K562 (cell line): ENCODE measurements around the gene HBG1. TPM values are rescaled to one million over a fixed set of nuclear protein-coding genes. Genes with fewer than 3 reads are reported as not detected.

Source experiments
- ASH1L ChIP-seq: fragments of 450-650 bp; IDR thresholded peaks from 2 replicates; pipeline ENCODE4 v1.6.1; 2018; ENCODE audit warnings: borderline replicate concordance, mild to moderate bottlenecking, low read depth; ENCODE audit not compliant: partially characterized antibody
- DIDO1 ChIP-seq: fragments of 450-650 bp; IDR thresholded peaks from 2 replicates; pipeline ENCODE4 v1.6.1; 2016; ENCODE audit warnings: low read depth, missing biosample characterization, missing genetic modification characterization
- DPF2 ChIP-seq: fragments of 450-650 bp; IDR thresholded peaks from 2 replicates; pipeline ENCODE4 v1.6.1; 2016
- HDAC2 ChIP-seq: fragments of 450-650 bp; IDR thresholded peaks from 2 replicates; pipeline ENCODE4 v1.6.1; 2016; ENCODE audit warnings: mild to moderate bottlenecking
- HDGF ChIP-seq: fragments of 450-650 bp; IDR thresholded peaks from 2 replicates; pipeline ENCODE4 v1.6.1; 2016
- HOXB6 ChIP-seq: fragments of 250-450 bp; sonication (Bioruptor Pico); IDR thresholded peaks from 2 replicates; pipeline ENCODE4 v1.5.1; 2022; ENCODE audit warnings: mild to moderate bottlenecking, borderline replicate concordance
- JUND ChIP-seq, 2 experiments: IDR thresholded peaks; 2 replicates in 1 of 2; 3 replicates in 1 of 2; pipeline ENCODE4 v1.6.1; 2011; ENCODE audit warnings: borderline replicate concordance in 2 of 2, low read depth in 2 of 2, low read length in 2 of 2, improper control_type of control experiment in 1 of 2, missing biosample characterization in 1 of 2, missing genetic modification characterization in 1 of 2, missing genetic modification reagents in 1 of 2
- SAFB ChIP-seq: fragments of 200-400 bp; formaldehyde crosslinking; IDR thresholded peaks from 2 replicates; pipeline ENCODE4 v1.6.1; 2017; ENCODE audit warnings: low read depth, low read length, borderline replicate concordance
- TCF3 ChIP-seq: sonication (generic); formaldehyde crosslinking; IDR thresholded peaks from 2 replicates; pipeline ENCODE4 v1.4.0; 2020; ENCODE audit warnings: mild to moderate bottlenecking, missing genetic modification reagents
- TEAD4 ChIP-seq, 2 experiments: sonication (generic) in 1 of 2; formaldehyde crosslinking in 1 of 2; IDR thresholded peaks; 2 replicates each; pipeline versions ENCODE4 v1.6.1 to v1.8.0; 2012 to 2022; ENCODE audit warnings: borderline replicate concordance in 1 of 2, inconsistent platforms in 1 of 2, low read length in 1 of 2, mild to moderate bottlenecking in 1 of 2, missing genetic modification reagents in 1 of 2
- ZNF316 ChIP-seq: fragments of 450-650 bp; IDR thresholded peaks from 2 replicates; pipeline ENCODE4 v1.6.1; 2016
- polyA plus RNA-seq, 8 experiments: library from polyadenylated mRNA; depleted of rRNA in 4 of 8; stranded (reverse) in 5 of 8; unstranded in 3 of 8; fragments of >200 nt; fragmentation: Nextera tagmentation in 2 of 8; fragmentation: Illumina TruSeq in 1 of 8; extraction: Ambion mirVana in 2 of 8; extraction: Trizol in 1 of 8; gene quantifications; 2 replicates each; pipeline versions ENCODE4 v1.2.1 to v1.2.3, GENCODE V29; 2011 to 2014; ENCODE audit warnings: inconsistent platforms in 1 of 8, missing spikeins in 1 of 8
- total RNA-seq, 7 experiments: library from RNA; depleted of rRNA in 6 of 7; stranded (reverse); fragments of >200 nt in 6 of 7; fragmentation: Illumina TruSeq in 2 of 7; extraction: Trizol in 2 of 7; gene quantifications; 2 replicates each; pipeline versions ENCODE4 v1.2.1 to v1.2.3, GENCODE V29; 2011 to 2021; ENCODE audit warnings: low replicate concordance in 1 of 7
- TF ChIP-seq, protein P1 (sequence below): fragments of 200-800 bp; sonication (Bioruptor generic); IDR thresholded peaks from 2 replicates; pipeline ENCODE4 v1.6.1; 2017; ENCODE audit warnings: missing genetic modification characterization, missing compliant biosample characterization
- TF ChIP-seq, protein P2 (sequence below), 2 experiments: fragments of 150-350 bp in 1 of 2; IDR thresholded peaks; 2 replicates each; pipeline ENCODE4 v1.6.1; 2012 to 2016; ENCODE audit warnings: low read depth in 2 of 2, low read length in 2 of 2, mild to moderate bottlenecking in 1 of 2, moderate library complexity in 1 of 2
- TF ChIP-seq, protein P3 (sequence below): fragments of 250-450 bp; sonication (Bioruptor Pico); IDR thresholded peaks from 2 replicates; pipeline ENCODE4 v1.5.0; 2020; ENCODE audit warnings: mild to moderate bottlenecking
- TF ChIP-seq, protein P4 (sequence below): fragments of 250-450 bp; sonication (Bioruptor Pico); IDR thresholded peaks from 2 replicates; pipeline ENCODE4 v1.8.0; 2022; ENCODE audit warnings: inconsistent platforms
- TF ChIP-seq, protein P5 (sequence below): fragments of 450-650 bp; formaldehyde crosslinking; IDR thresholded peaks from 2 replicates; pipeline ENCODE4 v1.4.0; 2022; ENCODE audit warnings: mild to moderate bottlenecking, moderate library complexity

Gene HBG1
- total and polyA plus RNA-seq, 9 of the 15 experiments (the other 6 are each of a cell fraction or from before 2014, with no cell fraction given), result 1,066 to 16,338 (median 4,898) TPM

DNA sequence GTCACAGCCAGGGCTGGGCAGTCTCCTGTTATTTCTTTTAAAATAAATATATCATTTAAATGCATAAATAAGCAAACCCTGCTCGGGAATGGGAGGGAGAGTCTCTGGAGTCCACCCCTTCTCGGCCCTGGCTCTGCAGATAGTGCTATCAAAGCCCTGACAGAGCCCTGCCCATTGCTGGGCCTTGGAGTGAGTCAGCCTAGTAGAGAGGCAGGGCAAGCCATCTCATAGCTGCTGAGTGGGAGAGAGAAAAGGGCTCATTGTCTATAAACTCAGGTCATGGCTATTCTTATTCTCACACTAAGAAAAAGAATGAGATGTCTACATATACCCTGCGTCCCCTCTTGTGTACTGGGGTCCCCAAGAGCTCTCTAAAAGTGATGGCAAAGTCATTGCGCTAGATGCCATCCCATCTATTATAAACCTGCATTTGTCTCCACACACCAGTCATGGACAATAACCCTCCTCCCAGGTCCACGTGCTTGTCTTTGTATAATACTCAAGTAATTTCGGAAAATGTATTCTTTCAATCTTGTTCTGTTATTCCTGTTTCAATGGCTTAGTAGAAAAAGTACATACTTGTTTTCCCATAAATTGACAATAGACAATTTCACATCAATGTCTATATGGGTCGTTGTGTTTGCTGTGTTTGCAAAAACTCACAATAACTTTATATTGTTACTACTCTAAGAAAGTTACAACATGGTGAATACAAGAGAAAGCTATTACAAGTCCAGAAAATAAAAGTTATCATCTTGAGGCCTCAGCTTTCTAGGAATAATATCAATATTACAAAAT, 38.6 kb upstream of the HBG1 start (continued):
- TF ChIP-seq, protein P1, sequence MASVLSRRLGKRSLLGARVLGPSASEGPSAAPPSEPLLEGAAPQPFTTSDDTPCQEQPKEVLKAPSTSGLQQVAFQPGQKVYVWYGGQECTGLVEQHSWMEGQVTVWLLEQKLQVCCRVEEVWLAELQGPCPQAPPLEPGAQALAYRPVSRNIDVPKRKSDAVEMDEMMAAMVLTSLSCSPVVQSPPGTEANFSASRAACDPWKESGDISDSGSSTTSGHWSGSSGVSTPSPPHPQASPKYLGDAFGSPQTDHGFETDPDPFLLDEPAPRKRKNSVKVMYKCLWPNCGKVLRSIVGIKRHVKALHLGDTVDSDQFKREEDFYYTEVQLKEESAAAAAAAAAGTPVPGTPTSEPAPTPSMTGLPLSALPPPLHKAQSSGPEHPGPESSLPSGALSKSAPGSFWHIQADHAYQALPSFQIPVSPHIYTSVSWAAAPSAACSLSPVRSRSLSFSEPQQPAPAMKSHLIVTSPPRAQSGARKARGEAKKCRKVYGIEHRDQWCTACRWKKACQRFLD, result peak; percentile 80; the same call in 1 of the 2 replicates
- TF ChIP-seq SAFB (no peak), ZNF316 (peak; percentile 80), TCF3 (CRISPR knock-in tag) (peak; percentile 96), HOXB6 (CRISPR knock-in tag) (no peak), TEAD4 (IDR thresholded peaks at IDR 0.05; ENCODE audit: low read length) (peak; percentile 95), TEAD4 (CRISPR knock-in tag; IDR thresholded peaks at IDR 0.05; ENCODE audit: borderline replicate concordance) (no peak), HDGF (no peak), JUND (IDR thresholded peaks at IDR 0.05; ENCODE audit: borderline replicate concordance, low read depth, low read length) (peak; percentile 98), JUND (tag; IDR thresholded peaks at IDR 0.05; ENCODE audit: borderline replicate concordance, low read depth, low read length) (peak; percentile 87; the same call in 1 of the 3 replicates), ASH1L (no peak), HDAC2 (peak; percentile 60; the same call in 1 of the 2 replicates), DIDO1 (tag) (no peak), DPF2 (peak; percentile 98)
- TF ChIP-seq, protein P2, sequence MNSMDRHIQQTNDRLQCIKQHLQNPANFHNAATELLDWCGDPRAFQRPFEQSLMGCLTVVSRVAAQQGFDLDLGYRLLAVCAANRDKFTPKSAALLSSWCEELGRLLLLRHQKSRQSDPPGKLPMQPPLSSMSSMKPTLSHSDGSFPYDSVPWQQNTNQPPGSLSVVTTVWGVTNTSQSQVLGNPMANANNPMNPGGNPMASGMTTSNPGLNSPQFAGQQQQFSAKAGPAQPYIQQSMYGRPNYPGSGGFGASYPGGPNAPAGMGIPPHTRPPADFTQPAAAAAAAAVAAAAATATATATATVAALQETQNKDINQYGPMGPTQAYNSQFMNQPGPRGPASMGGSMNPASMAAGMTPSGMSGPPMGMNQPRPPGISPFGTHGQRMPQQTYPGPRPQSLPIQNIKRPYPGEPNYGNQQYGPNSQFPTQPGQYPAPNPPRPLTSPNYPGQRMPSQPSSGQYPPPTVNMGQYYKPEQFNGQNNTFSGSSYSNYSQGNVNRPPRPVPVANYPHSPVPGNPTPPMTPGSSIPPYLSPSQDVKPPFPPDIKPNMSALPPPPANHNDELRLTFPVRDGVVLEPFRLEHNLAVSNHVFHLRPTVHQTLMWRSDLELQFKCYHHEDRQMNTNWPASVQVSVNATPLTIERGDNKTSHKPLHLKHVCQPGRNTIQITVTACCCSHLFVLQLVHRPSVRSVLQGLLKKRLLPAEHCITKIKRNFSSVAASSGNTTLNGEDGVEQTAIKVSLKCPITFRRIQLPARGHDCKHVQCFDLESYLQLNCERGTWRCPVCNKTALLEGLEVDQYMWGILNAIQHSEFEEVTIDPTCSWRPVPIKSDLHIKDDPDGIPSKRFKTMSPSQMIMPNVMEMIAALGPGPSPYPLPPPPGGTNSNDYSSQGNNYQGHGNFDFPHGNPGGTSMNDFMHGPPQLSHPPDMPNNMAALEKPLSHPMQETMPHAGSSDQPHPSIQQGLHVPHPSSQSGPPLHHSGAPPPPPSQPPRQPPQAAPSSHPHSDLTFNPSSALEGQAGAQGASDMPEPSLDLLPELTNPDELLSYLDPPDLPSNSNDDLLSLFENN (IDR thresholded peaks at IDR 0.05; ENCODE audit: low read depth in 2 of 2, low read length in 2 of 2), result peak in 1 of 2 experiments; percentile 89; a peak in 2 of 4 replicates
- TF ChIP-seq, protein P3, sequence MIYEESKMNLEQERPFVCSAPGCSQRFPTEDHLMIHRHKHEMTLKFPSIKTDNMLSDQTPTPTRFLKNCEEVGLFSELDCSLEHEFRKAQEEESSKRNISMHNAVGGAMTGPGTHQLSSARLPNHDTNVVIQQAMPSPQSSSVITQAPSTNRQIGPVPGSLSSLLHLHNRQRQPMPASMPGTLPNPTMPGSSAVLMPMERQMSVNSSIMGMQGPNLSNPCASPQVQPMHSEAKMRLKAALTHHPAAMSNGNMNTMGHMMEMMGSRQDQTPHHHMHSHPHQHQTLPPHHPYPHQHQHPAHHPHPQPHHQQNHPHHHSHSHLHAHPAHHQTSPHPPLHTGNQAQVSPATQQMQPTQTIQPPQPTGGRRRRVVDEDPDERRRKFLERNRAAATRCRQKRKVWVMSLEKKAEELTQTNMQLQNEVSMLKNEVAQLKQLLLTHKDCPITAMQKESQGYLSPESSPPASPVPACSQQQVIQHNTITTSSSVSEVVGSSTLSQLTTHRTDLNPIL (CRISPR knock-in tag), result no peak
- TF ChIP-seq, protein P4, sequence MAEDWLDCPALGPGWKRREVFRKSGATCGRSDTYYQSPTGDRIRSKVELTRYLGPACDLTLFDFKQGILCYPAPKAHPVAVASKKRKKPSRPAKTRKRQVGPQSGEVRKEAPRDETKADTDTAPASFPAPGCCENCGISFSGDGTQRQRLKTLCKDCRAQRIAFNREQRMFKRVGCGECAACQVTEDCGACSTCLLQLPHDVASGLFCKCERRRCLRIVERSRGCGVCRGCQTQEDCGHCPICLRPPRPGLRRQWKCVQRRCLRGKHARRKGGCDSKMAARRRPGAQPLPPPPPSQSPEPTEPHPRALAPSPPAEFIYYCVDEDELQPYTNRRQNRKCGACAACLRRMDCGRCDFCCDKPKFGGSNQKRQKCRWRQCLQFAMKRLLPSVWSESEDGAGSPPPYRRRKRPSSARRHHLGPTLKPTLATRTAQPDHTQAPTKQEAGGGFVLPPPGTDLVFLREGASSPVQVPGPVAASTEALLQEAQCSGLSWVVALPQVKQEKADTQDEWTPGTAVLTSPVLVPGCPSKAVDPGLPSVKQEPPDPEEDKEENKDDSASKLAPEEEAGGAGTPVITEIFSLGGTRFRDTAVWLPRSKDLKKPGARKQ (CRISPR knock-in tag), result no peak
- TF ChIP-seq, protein P5, sequence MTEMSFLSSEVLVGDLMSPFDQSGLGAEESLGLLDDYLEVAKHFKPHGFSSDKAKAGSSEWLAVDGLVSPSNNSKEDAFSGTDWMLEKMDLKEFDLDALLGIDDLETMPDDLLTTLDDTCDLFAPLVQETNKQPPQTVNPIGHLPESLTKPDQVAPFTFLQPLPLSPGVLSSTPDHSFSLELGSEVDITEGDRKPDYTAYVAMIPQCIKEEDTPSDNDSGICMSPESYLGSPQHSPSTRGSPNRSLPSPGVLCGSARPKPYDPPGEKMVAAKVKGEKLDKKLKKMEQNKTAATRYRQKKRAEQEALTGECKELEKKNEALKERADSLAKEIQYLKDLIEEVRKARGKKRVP (CRISPR knock-in tag), result 0 out of 2 replicates have a peak, but pooled peaks have one; percentile 26
